AG09319 (cell line): ENCODE measurements around the gene VCP.
A peak's percentile ranks its signal among the peaks of the same experiment; 100 is the strongest.

Experiments
- DNase-seq: peaks from one replicate; pipeline ENCODE4 v3.0.0-alpha.2; 2010; ENCODE audit warnings: low read depth; ENCODE audit errors: extremely low read depth
- TF ChIP-seq, protein P1 (sequence below): IDR thresholded peaks from 2 replicates; pipeline ENCODE4 v1.5.1; 2011; ENCODE audit warnings: low read depth, mild to moderate bottlenecking, inconsistent platforms, low read length, moderate library complexity

Gene VCP

DNA sequence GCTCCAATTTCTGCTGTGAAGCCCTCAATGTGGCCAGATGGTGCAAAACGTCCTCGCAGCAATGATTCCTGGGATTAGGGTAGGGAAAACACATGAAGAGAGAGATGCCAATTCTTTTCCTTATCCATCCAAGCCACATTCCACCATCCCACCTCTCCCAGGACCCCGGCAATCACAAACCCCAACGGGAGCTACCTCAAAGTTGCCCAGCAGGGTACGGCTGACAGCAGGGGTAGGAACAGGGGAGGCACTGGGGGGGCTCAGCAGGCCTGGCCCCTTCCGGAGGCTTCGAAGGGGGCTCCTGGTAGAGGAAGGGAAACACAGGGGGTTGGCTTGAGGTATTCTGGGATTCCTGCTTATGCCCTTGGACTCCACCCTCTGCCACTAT lies 33.9 kb upstream of the VCP start:
- no peak for DNase-seq
- TF ChIP-seq, protein P1, sequence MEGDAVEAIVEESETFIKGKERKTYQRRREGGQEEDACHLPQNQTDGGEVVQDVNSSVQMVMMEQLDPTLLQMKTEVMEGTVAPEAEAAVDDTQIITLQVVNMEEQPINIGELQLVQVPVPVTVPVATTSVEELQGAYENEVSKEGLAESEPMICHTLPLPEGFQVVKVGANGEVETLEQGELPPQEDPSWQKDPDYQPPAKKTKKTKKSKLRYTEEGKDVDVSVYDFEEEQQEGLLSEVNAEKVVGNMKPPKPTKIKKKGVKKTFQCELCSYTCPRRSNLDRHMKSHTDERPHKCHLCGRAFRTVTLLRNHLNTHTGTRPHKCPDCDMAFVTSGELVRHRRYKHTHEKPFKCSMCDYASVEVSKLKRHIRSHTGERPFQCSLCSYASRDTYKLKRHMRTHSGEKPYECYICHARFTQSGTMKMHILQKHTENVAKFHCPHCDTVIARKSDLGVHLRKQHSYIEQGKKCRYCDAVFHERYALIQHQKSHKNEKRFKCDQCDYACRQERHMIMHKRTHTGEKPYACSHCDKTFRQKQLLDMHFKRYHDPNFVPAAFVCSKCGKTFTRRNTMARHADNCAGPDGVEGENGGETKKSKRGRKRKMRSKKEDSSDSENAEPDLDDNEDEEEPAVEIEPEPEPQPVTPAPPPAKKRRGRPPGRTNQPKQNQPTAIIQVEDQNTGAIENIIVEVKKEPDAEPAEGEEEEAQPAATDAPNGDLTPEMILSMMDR = no peak

DNA sequence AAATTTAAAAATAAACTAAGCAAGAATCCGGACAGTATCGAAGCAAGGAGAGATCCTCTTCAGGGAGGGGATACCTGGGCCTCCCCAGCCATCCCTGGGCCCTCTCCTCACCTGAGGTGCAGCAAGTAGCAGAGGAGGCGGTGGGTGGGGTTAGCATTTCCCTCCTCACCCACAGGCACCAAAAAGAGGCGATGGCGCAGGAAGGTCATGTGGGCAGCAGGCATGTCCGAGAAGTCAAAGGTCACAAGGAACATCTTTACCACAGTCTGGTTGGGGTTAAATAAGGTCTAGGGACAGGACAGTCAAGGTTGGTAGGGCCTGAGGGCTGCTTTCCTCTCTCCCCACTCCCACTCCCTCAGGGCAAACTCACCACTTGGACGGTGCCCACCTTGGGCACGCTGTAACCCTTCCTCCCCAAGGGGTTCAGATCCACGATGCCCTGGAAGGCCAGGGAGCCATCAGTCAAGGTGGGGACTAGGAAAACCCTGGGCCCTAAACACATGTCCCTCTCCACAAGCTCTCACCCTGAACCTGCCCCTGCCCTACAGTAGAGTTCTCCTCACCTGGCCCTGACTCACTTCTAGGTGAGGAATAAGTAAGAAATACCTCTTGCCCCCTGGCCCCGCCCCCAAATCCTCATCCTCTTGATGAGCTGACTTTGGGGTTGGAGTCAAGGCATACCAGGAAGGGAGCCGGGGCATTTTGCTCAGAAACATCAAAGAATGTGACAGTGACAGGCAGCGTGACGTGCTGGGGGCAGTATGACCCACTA lies 33.3 kb upstream of the VCP start:
- TF ChIP-seq, protein P1 = no peak
- DNase-seq = no peak

DNA sequence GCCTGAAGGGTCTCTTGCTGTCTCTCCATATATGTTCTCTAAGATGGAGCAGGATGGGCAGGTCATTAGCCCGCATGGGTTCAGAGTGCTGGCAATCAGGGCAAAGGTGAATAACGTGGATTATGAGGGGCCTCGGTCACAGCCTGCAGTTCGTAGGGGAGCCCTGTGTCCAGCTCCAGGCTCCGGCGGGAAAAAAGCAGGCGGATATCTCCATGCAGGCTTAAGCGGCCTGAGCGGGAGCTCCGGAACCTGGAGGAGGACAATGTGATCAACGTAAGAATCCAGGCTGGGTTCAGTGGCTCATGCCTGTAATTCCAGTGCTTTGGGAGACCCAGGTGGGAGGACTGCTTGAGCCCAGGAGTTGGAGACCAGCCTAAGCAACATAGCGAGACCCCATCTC lies 32.7 kb upstream of the VCP start:
- no peak for DNase-seq
- TF ChIP-seq, protein P1 = no peak

DNA sequence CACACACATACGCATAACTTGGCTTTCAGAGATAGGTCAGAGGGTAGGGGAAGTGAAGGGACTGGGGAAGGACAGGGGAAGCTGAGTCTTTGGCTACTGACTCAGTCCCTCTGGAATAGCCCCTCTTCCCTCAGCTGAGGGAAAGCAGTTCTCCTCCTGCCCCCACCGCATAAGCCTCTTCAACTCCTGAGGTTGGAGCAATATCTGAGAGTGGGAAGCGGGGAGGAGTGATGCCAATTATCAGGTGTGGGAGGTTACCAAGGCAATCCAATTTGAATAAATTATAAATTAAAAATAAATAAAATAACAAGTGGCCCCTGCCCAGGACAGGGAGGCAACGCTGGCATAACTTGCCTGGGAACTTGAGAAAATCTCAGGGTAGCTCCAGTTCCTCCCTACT lies 32.2 kb upstream of the VCP start:
- TF ChIP-seq, protein P1 = no peak
- no peak for DNase-seq

DNA sequence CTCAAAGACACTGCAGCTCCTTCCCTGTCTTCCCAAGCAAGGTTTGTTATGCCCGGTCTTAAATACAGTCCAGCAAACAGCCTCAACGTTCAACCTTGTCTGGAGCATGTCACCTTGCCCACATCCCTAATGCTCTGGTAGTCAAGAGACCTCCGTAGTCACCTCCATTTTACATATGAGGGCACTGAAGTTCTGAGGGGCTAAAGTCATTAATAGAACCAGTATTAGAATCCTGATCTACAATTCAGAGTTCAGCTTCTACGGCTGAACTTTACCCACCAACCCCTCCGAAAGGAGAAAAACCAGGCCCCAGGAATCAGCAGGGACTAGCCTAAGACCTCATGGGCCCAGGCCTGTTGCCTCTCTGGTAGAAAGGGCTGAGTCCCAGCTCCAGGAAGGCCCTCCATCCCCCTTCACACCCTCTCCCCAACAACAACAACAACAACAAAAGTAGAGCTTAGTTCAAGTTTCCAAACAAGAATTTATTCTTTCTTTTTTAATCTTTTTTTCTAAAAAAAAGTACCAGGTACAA lies 31.3 kb upstream of the VCP start:
- TF ChIP-seq, protein P1 = no peak
- DNase-seq = no peak

DNA sequence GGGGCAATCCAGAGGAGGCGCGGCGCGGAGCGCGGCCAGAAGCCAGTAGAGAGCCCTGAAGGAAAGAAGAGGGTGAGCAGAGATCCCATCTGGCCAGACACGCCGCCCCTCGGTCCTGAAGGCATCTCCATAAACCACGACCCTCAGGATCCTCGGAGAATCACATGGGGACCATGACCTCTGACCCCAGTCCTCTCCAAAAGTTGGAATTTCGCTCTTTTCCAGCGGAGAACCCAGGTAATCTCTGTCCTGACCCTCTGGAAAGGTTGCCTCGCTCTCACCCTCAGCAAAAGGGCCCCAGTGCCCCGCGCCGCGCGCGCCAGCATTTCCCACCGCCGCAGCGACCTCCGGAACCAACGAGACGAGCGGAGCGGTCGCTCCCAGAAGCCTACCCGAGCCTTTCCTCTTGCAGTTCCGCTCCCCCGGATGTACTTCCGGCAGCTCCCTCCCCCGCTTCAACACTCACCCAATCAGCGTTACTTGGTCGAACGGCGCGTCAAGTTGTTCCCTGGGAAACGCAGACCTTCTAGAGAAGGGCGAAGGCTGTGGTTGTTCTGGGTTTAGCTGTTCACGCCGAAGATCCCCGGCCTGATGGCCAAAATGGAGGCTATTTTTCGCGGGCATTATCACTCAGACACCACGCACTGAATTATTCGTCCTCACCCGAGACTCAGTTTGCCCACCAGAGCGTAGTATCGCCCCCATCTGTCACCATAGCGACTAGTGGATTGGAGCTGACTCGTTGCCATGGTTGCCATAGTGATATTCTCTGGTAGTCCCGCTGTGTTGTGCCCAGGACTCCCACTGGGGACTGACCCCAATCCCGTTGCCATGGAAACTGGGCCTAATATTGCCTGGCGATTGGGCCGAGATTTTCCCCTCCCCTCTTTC lies 30.6 kb upstream of the VCP start, which contains the start of gene STOML2:
TSS of gene STOML2 (minus strand) at position 363 of the 891 bp plus-strand sequence. CDS start at position 326, 37 bp downstream.
- TF ChIP-seq, protein P1 = no peak
- DNase-seq = peak; percentile 87

DNA sequence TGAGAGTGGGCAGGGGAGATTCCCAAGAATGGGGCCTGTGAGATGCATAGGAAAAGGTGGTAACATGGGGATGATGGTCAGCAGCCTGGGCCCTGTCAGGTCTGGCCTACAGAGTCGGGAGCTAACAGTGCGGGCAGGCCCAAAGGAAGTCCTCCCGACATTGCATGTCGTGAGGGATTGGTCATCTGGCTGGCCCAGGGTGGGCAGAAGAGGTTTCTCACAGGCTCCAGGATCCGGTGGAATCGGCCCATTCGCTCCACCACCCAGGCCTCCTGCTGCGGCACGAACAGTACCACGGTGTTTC lies 30.0 kb upstream of the VCP start:
- DNase-seq = no peak
- TF ChIP-seq, protein P1 = no peak
